Sigmoid colon (tissue), 4 donors: ENCODE data around the gene CDC42EP3.

ENCODE experiments used
- CTCF ChIP-seq, 4 experiments: fragments of 450-650 bp in 3 of 4; fragments of 200-600 bp in 1 of 4; IDR thresholded peaks; one replicate each; pipeline ENCODE4 v1.5.1; 2016 to 2019; ENCODE audit warnings: antibody characterized with exemption in 4 of 4, mild to moderate bottlenecking in 3 of 4, moderate library complexity in 2 of 4
- EP300 ChIP-seq, 4 donors: sonication (generic); formaldehyde crosslinking; IDR thresholded peaks; one replicate each; pipeline ENCODE4 v1.6.1; 2017; ENCODE audit warnings: antibody characterized with exemption in 4 of 4
- POLR2A ChIP-seq, 2 donors: fragments of 450-650 bp; IDR thresholded peaks; one replicate each; pipeline ENCODE4 v1.6.1; 2016; ENCODE audit warnings: antibody characterized with exemption in 2 of 2, mild to moderate bottlenecking in 2 of 2, moderate library complexity in 2 of 2
- POLR2AphosphoS5 ChIP-seq, 4 donors: sonication (generic); formaldehyde crosslinking; IDR thresholded peaks; one replicate each; pipeline ENCODE4 v1.6.1; 2017; ENCODE audit warnings: antibody characterized with exemption in 4 of 4

GRCh38 chr2:37689751-37690150 lies 18.3 kb upstream of the CDC42EP3 start:
- TF ChIP-seq CTCF (IDR thresholded peaks at IDR 0.05): no peak
- TF ChIP-seq POLR2A (IDR thresholded peaks at IDR 0.05): no peak
- peak in 1 of 4 donors; percentile 29 for TF ChIP-seq EP300 (IDR thresholded peaks at IDR 0.05)
- peak in 1 of 4 donors; percentile 38 for TF ChIP-seq POLR2AphosphoS5 (IDR thresholded peaks at IDR 0.05)
